Mesodermal cell (in vitro differentiated cells): Measurements from ENCODE around the gene DAD1.
A peak's percentile ranks its signal among the peaks of the same experiment; 100 is the strongest.
"Not testable (repeated sequence)": the region's sequence is repeated elsewhere in the genome, so short reads cannot be mapped to it uniquely, and the experiment has no call there.

Experiments
- H3K27ac ChIP-seq: 2 replicates; pipeline ENCODE4 v1.7.0; 2013; ENCODE audit warnings: mild to moderate bottlenecking, low read depth, low read length, moderate library complexity; ENCODE audit not compliant: severe bottlenecking
- H3K36me3 ChIP-seq: 2 replicates; pipeline ENCODE4 v1.7.1; 2013; ENCODE audit warnings: mild to moderate bottlenecking, low read length, moderate library complexity; ENCODE audit not compliant: control insufficient read depth, insufficient read depth
- H3K4me1 ChIP-seq: one replicate; pipeline ENCODE4 v1.7.1; 2013; ENCODE audit warnings: mild to moderate bottlenecking, low read length; ENCODE audit not compliant: insufficient read depth, control insufficient read depth, poor library complexity, severe bottlenecking
- H3K4me3 ChIP-seq: 2 replicates; pipeline ENCODE4 v1.7.0; 2013; ENCODE audit warnings: low read length, control low read depth, mild to moderate bottlenecking; ENCODE audit not compliant: insufficient read depth, poor library complexity, severe bottlenecking; ENCODE audit errors: extremely low read depth
- H3K9me3 ChIP-seq: 2 replicates; pipeline ENCODE4 v1.7.1; 2013; ENCODE audit warnings: mild to moderate bottlenecking, low read length, moderate library complexity; ENCODE audit not compliant: control insufficient read depth
- WGBS, 2 experiments: methylation state at CpG; one replicate each; pipeline ENCODE4 v1.1.5; 2013; ENCODE audit warnings: missing lambda C conversion rate in 2 of 2; ENCODE audit not compliant: insufficient coverage in 2 of 2; 5-methylcytosine and 5-hydroxymethylcytosine counted together

Gene DAD1

GRCh38 chr14:22587677-22588422 is 1.2 kb downstream of the DAD1 start:
- Histone ChIP-seq H3K4me3 (peak overlapping the region; percentile 87), H3K4me1 (peaks cover 11% of the 10 kb centered on the region), H3K36me3 (peaks cover 37% of the 10 kb centered on the region)
- not testable (repeated sequence) for H3K27ac ChIP-seq, H3K9me3 ChIP-seq
- WGBS, 2 experiments = 78 to 85% methylated on average over 5 of the region's 10 CpGs

DNA sequence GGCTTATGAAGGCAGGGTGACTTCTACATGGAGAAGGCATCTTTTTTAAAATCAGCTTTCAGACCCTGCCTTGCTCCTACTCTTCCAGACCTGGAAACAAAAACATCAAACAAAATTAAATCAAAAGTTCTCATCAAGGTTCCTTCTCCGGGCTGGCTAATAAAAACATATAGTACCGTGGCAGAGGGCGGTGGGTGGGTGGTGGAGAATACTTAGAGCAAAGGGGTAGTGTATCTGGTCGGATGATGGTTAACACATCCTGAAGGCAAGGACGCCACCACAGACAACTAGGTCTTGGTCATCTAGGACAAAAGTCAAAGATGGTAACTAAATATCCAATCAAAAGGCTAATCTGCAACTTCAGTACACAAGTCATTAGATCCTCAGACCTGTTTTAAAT is 1.8 kb downstream of the DAD1 start:
- peaks cover 39% of the 10 kb centered on the region for H3K36me3 ChIP-seq
- H3K27ac ChIP-seq = no peak overlapping the region
- 96 to 100% methylated on average over 3 of the region's 5 CpGs for WGBS, 2 experiments
- peaks cover 11% of the 10 kb centered on the region for H3K4me1 ChIP-seq
- no peaks in the 10 kb centered on the region for H3K9me3 ChIP-seq
- H3K4me3 ChIP-seq = no peak overlapping the region

GRCh38 chr14:22583994-22584393 is 5.0 kb downstream of the DAD1 start:
- 100% methylated on average over 1 of the region's 1 CpG; no CpG with 5 or more reads in 1 of the 2 experiments for WGBS, 2 experiments
- H3K9me3 ChIP-seq = no peaks in the 10 kb centered on the region
- H3K36me3 ChIP-seq = peaks cover 54% of the 10 kb centered on the region
- no peak overlapping the region for H3K4me3 ChIP-seq
- peaks cover 7% of the 10 kb centered on the region for H3K4me1 ChIP-seq
- H3K27ac ChIP-seq = no peak overlapping the region

DNA sequence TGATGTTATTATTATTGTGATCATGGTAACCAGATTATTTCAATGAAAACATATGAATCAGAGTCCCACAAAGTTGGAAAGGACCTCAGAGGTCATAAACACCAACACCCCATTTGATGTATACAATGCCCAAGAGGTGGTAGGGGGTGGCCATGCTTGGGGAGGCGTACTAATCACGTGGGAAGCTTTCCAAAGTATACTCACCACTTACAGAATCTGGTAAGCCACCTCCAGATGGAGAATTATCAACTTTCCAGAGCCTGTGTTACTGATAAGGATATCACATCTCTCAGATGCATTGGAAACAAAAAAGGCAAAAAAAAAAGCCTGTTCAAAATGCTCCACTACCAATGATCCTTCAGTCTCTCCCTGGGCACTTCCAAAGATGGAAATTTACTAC is 8.4 kb downstream of the DAD1 start:
- no CpG with 5 or more reads among the region's 2 CpGs for WGBS, 2 experiments
- H3K36me3 ChIP-seq = peaks cover 58% of the 10 kb centered on the region
- no peak overlapping the region for H3K27ac ChIP-seq
- H3K4me3 ChIP-seq = no peak overlapping the region
- H3K9me3 ChIP-seq = no peaks in the 10 kb centered on the region
- H3K4me1 ChIP-seq = no peaks in the 10 kb centered on the region

DNA sequence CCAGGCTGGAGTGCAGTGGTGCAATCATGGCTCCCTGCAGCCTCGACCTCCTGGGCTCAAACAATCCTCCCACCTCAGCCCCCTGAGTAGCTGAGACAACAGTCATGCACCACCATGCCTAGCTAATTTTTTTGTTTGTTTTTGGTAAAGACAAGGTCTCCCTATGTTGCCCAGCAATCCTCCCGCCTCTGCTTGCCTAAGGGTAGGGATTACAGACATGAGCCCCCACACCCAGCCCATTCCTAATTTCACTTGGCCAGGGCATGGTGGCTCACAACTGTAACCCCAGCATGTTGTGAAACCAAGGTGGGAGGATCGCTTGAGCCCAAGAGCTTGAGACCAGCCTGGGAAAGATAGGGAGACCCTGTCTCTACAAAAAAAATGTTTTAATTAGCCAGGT is 9.1 kb downstream of the DAD1 start:
- peaks cover 62% of the 10 kb centered on the region for H3K36me3 ChIP-seq
- no peaks in the 10 kb centered on the region for H3K9me3 ChIP-seq
- WGBS, 2 experiments = 80 to 100% methylated on average over 1 of the region's 3 CpGs
- H3K27ac ChIP-seq = no peak overlapping the region
- no peaks in the 10 kb centered on the region for H3K4me1 ChIP-seq
- H3K4me3 ChIP-seq = no peak overlapping the region

GRCh38 chr14:22579236-22579635 is 9.8 kb downstream of the DAD1 start:
- peak overlapping the region; percentile 47 for H3K27ac ChIP-seq
- peaks cover 62% of the 10 kb centered on the region for H3K36me3 ChIP-seq

DNA sequence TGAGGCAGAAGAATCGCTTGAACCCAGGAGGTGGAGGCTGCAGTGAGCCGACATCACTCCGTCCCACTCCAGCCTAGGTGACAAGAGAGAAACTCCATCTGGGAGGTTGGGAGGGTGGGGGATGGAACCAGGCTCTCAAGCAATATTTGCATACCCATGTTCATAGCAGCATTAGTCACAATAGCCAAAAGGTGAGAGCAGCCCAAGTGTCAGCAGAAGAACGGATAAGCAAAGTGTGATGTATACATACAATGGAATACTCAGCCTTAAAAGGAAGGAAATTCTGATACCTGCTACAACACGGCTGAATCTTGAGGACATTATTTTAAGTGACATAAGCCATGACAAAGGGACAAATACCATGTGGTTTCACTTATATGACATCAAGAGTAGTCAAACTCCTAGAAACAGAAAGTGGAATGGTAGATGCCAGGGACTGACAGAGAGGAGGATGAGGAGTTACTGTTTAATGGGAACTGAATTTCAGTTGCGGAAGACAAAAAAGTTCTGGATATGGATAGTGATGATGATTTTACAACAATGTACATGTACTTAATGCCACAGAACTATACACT is 11.6 kb downstream of the DAD1 start:
- H3K9me3 ChIP-seq = no peaks in the 10 kb centered on the region
- no peak overlapping the region for H3K4me3 ChIP-seq
- peaks cover 64% of the 10 kb centered on the region for H3K36me3 ChIP-seq
- peaks cover 6% of the 10 kb centered on the region for H3K4me1 ChIP-seq
- WGBS, 2 experiments = 56 to 67% methylated on average over 3 of the region's 6 CpGs
- H3K27ac ChIP-seq = no peak overlapping the region

More at GRCh38 chr14:22579236-22579635, 9.8 kb downstream of the DAD1 start:
- Histone ChIP-seq H3K4me3 (no peak overlapping the region), H3K4me1 (no peaks in the 10 kb centered on the region), H3K9me3 (no peaks in the 10 kb centered on the region)
- 90% methylated on average over 2 of the region's 2 CpGs; no CpG with 5 or more reads in 1 of the 2 experiments for WGBS, 2 experiments

DNA sequence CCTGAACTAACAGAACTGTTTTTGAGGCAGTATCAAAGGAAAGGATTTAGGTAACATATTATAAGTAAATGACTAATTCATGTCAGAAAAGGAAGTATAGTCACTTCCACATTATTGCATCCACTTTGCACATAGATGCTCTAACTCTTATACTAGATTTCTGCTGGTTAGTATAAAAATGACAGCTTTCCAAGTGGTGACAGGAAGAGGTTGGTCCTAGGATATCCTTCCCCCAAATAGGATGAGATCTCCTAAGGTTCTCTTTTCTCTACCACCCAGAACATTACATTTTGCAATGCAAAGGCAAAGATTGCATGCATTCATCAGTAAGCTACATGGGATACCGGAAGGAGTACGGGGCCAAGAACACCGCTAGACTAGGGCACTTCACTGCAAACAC is 15.2 kb downstream of the DAD1 start:
- H3K9me3 ChIP-seq = no peaks in the 10 kb centered on the region
- H3K4me1 ChIP-seq = peaks cover 6% of the 10 kb centered on the region
- no peak overlapping the region for H3K4me3 ChIP-seq
- WGBS, 2 experiments = 94 to 100% methylated on average over 3 of the region's 3 CpGs
- peaks cover 79% of the 10 kb centered on the region for H3K36me3 ChIP-seq
- H3K27ac ChIP-seq = no peak overlapping the region

DNA sequence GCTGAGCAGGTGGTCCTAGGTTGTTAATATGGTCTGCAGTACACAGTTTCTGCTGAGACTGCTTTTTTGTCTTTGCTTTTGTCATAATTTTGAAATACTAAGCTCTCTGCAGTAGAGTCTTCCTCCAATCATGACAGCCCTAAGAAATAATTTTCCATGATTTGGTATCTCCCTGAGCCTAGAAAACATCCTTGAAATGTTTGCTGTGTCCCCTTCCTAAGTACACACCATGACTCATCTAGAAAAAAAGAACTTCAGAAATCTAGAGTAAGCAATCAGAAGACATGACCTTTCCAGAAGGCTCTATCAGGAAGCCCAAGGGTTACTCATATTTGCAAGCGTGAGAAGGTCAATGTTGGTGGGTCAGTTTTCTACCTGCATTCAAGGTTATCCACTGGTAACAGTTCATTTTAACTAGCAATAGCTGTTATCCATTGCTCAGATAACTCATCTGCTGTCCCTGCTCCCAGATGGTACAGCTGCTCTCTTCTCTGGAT is 16.4 kb downstream of the DAD1 start:
- H3K4me3 ChIP-seq = no peak overlapping the region
- peak overlapping the region; percentile 36 for H3K27ac ChIP-seq
- H3K9me3 ChIP-seq = no peaks in the 10 kb centered on the region
- 88 to 100% methylated on average over 1 of the region's 1 CpG for WGBS, 2 experiments
- H3K4me1 ChIP-seq = peaks cover 6% of the 10 kb centered on the region
- H3K36me3 ChIP-seq = peaks cover 82% of the 10 kb centered on the region

GRCh38 chr14:22570132-22570949 is 18.7 kb downstream of the DAD1 start:
- Histone ChIP-seq H3K4me3 (no peak overlapping the region), H3K27ac (peak overlapping the region; percentile 48), H3K36me3 (peaks cover 93% of the 10 kb centered on the region), H3K4me1 (peaks cover 6% of the 10 kb centered on the region), H3K9me3 (no peaks in the 10 kb centered on the region)
- 19 to 42% methylated on average over 5 to 7 of the region's 8 CpGs for WGBS, 2 experiments
